Mesothelial cell of epicardium (in vitro differentiated cells): Measurements from ENCODE around the gene HILPDA. TPM values are rescaled to one million over a fixed set of nuclear protein-coding genes. Genes with fewer than 3 reads are reported as not detected.

Source experiments
- DNase-seq, 2 experiments: peaks; one replicate each; pipeline ENCODE4 v3.0.0; 2021; ENCODE audit warnings: low spot score in 2 of 2; ENCODE audit not compliant: unreplicated experiment in 2 of 2
- H3K27ac Mint-ChIP-seq: 2 replicates; pipeline ENCODE4 v1.8.0; 2021; ENCODE audit warnings: mixed read lengths
- H3K27me3 Mint-ChIP-seq: 2 replicates; pipeline ENCODE4 v1.8.0; 2021; ENCODE audit warnings: low read depth, mixed read lengths
- H3K36me3 Mint-ChIP-seq: 2 replicates; pipeline ENCODE4 v1.8.0; 2021; ENCODE audit warnings: mixed read lengths
- H3K4me1 Mint-ChIP-seq: 2 replicates; pipeline ENCODE4 v1.8.0; 2021; ENCODE audit warnings: mixed read lengths
- H3K4me3 Mint-ChIP-seq: 2 replicates; pipeline ENCODE4 v1.8.0; 2021; ENCODE audit warnings: mild to moderate bottlenecking, moderate library complexity, mixed read lengths
- H3K9me3 Mint-ChIP-seq: 2 replicates; pipeline ENCODE4 v1.8.0; 2021; ENCODE audit warnings: mixed read lengths
- total RNA-seq: library from RNA; stranded (reverse); gene quantifications from 3 replicates; pipeline ENCODE4 v1.2.1, GENCODE V29; 2021
- TF ChIP-seq, protein P1 (sequence below): fragments of 200-600 bp; sonication (generic); IDR thresholded peaks from one replicate; pipeline ENCODE4 v1.5.0; 2021; ENCODE audit warnings: antibody characterized with exemption; ENCODE audit not compliant: unreplicated experiment

HILPDA gene
- total RNA-seq, 1 donor from 2014 or later: 25.6 TPM

DNA sequence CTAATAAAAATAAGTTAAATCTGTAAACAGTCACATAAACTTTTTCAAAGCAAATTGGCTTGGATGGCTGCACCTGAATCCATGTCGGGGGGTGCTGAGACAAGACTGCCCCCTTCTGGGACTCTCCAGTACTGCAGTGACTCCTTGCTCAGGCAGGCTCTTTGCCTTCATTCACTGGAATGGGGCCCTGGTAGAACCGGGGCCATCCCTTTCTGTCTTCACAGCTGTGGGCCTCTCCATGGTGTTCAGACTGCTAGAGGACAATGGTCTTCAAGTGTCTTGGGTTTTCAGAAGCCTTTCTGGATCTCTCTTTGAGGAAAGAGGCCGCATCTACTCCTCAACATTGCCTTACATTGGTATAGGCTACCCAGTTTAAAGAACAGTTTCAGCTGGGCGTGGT is 29.8 kb upstream of the HILPDA start:
- Mint-ChIP-seq H3K9me3 (no peaks in the 10 kb centered on the region), H3K36me3 (no peaks in the 10 kb centered on the region), H3K27ac (no peak overlapping the region), H3K27me3 (no peaks in the 10 kb centered on the region), H3K4me3 (no peak overlapping the region), H3K4me1 (peaks cover 4% of the 10 kb centered on the region)
- DNase-seq: peak; percentile 37 to 84
- TF ChIP-seq, protein P1, sequence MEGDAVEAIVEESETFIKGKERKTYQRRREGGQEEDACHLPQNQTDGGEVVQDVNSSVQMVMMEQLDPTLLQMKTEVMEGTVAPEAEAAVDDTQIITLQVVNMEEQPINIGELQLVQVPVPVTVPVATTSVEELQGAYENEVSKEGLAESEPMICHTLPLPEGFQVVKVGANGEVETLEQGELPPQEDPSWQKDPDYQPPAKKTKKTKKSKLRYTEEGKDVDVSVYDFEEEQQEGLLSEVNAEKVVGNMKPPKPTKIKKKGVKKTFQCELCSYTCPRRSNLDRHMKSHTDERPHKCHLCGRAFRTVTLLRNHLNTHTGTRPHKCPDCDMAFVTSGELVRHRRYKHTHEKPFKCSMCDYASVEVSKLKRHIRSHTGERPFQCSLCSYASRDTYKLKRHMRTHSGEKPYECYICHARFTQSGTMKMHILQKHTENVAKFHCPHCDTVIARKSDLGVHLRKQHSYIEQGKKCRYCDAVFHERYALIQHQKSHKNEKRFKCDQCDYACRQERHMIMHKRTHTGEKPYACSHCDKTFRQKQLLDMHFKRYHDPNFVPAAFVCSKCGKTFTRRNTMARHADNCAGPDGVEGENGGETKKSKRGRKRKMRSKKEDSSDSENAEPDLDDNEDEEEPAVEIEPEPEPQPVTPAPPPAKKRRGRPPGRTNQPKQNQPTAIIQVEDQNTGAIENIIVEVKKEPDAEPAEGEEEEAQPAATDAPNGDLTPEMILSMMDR: peak; percentile 84

DNA sequence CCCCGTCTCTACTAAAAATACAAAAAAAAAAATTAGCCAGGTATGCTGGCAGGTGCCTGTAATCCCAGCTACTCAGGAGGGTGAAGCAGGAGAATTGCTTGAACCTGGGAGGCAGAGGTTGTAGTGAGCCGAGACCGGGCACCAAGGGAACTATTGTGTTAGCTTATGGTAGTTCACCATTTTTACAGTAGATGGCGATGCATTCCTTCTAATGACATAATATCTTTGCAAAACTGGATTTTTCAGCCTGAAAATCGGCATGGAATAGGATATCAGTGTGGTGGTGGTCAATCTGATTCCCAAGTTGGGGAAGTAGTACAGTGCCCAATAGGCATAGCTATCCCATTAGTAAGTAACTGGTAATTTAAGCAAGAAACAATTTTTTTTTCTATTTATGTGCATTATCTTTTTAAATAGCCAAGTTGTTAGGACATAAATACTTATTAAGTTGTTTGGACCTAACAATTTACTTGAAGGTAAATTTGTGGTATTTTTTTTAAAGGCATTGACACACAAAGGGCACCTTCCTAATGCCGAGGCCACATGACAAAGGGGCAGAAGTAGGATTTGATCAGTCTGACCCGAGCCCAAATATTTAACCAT is 28.3 kb upstream of the HILPDA start:
- DNase-seq: no peak
- Mint-ChIP-seq H3K4me3 (no peak overlapping the region), H3K27ac (no peak overlapping the region), H3K9me3 (no peaks in the 10 kb centered on the region), H3K36me3 (no peaks in the 10 kb centered on the region), H3K27me3 (no peaks in the 10 kb centered on the region), H3K4me1 (no peaks in the 10 kb centered on the region)
- TF ChIP-seq, protein P1: peak; percentile 78

DNA sequence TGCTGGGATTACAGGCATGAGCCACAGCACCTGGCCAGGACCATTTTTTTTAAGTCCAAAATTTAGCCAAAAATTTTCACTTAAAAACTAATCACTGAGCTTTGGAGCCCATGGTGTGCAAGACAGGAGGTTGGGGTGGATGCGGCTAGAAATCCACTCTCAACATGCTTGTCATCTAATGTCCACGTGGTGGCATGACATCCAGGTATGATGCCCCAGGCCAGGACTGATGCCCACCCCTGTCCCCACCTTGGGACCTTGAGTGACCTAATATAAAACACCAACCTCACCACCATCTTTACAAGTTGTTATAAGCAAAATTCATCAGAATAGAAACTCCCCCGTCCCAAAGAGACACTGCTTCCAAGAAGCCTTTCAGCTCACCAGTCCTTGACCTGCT is 25.5 kb upstream of the HILPDA start:
- Mint-ChIP-seq H3K4me1 (peaks cover 5% of the 10 kb centered on the region), H3K36me3 (no peaks in the 10 kb centered on the region), H3K9me3 (no peaks in the 10 kb centered on the region), H3K27me3 (no peaks in the 10 kb centered on the region), H3K4me3 (no peak overlapping the region), H3K27ac (no peak overlapping the region)
- no peak for DNase-seq
- TF ChIP-seq, protein P1: no peak

DNA sequence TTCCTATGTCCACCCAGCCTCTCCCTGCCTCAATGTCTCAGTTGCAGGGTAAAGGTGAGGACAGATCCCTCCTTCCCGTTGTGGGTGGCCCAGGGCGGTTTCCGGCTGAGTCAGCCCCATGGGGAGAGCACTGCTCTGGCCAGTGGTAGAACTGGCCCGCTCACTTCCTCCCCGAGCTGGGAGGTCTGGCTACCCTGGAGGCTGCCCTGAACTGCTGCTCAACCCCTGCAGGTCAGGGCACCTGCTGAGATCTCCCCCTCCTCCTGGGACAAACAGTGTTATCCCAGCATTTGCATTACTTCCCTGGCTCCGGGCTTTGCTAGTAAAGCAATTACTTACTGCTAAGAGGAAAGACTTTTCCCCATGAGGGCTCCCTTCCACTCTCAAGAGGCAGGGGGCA is 24.5 kb upstream of the HILPDA start:
- DNase-seq: no peak
- H3K4me1 Mint-ChIP-seq: peaks cover 6% of the 10 kb centered on the region
- no peak overlapping the region for H3K27ac Mint-ChIP-seq
- H3K36me3 Mint-ChIP-seq: no peaks in the 10 kb centered on the region
- TF ChIP-seq, protein P1: no peak
- no peaks in the 10 kb centered on the region for H3K9me3 Mint-ChIP-seq
- no peaks in the 10 kb centered on the region for H3K27me3 Mint-ChIP-seq
- no peak overlapping the region for H3K4me3 Mint-ChIP-seq

DNA sequence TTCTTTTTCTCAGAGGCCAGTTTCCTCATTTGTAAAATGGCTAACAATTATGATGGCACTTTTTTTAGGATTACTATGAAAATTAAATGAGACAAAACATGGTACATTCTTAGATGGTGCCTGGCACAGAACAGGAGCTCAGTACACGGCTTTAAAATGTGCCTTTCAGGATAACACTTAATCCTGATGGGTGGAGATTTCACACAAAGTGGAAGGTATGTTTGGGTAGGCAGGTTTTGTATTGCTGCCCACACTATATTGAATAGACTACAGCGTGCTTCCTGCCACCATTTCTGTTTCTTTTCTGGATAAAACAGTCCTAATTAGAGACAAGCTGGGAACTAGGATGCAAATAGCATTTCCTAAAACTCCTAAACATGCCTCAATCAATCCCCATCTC is 23.9 kb upstream of the HILPDA start:
- TF ChIP-seq, protein P1: no peak
- H3K9me3 Mint-ChIP-seq: no peaks in the 10 kb centered on the region
- no peak for DNase-seq
- H3K27ac Mint-ChIP-seq: no peak overlapping the region
- no peaks in the 10 kb centered on the region for H3K27me3 Mint-ChIP-seq
- H3K4me3 Mint-ChIP-seq: no peak overlapping the region
- H3K36me3 Mint-ChIP-seq: no peaks in the 10 kb centered on the region
- H3K4me1 Mint-ChIP-seq: peaks cover 6% of the 10 kb centered on the region
